H9 (cell line): ENCODE measurements around the gene RBM19. TPM values are rescaled to one million over a fixed set of nuclear protein-coding genes. Genes with fewer than 3 reads are reported as not detected.

Experiments used
- DNase-seq: peaks from one replicate; pipeline ENCODE4 v3.0.0-alpha.2; 2017
- H2AFZ ChIP-seq: one replicate; pipeline ENCODE4 v1.6.1; 2013; ENCODE audit warnings: mild to moderate bottlenecking, low read length, control low read depth, moderate library complexity
- H2AK5ac ChIP-seq: 2 replicates; pipeline ENCODE4 v1.6.1; 2013; ENCODE audit warnings: low read length, control low read depth, mixed read lengths; ENCODE audit not compliant: insufficient read length
- H2BK120ac ChIP-seq: one replicate; pipeline ENCODE4 v1.6.1; 2013; ENCODE audit warnings: low read depth, mild to moderate bottlenecking, low read length, control low read depth, inconsistent platforms; ENCODE audit not compliant: poor library complexity, severe bottlenecking
- H2BK12ac ChIP-seq: 2 replicates; pipeline ENCODE4 v1.6.1; 2013; ENCODE audit warnings: low read length, control low read depth, mixed read lengths, low read depth; ENCODE audit not compliant: insufficient read length
- H2BK15ac ChIP-seq: 2 replicates; pipeline ENCODE4 v1.6.1; 2013; ENCODE audit warnings: low read depth, low read length, control low read depth
- H2BK20ac ChIP-seq: one replicate; pipeline ENCODE4 v1.6.1; 2013; ENCODE audit warnings: low read depth, mild to moderate bottlenecking, low read length, control low read depth, inconsistent platforms; ENCODE audit not compliant: poor library complexity, severe bottlenecking
- H2BK5ac ChIP-seq: 2 replicates; pipeline ENCODE4 v1.6.1; 2013; ENCODE audit warnings: low read length, control low read depth, mixed read lengths; ENCODE audit not compliant: insufficient read length
- H3K14ac ChIP-seq: 2 replicates; pipeline ENCODE4 v1.6.1; 2013; ENCODE audit warnings: low read length, control low read depth; ENCODE audit not compliant: insufficient read depth
- H3K18ac ChIP-seq: 2 replicates; pipeline ENCODE4 v1.6.1; 2013; ENCODE audit warnings: low read depth, mild to moderate bottlenecking, mixed read lengths, low read length, control low read depth; ENCODE audit not compliant: insufficient read length
- H3K23ac ChIP-seq: 2 replicates; pipeline ENCODE4 v1.6.1; 2013; ENCODE audit warnings: low read length, control low read depth, mixed read lengths, low read depth; ENCODE audit not compliant: insufficient read length
- H3K23me2 ChIP-seq: 2 replicates; pipeline ENCODE4 v1.6.1; 2013; ENCODE audit warnings: low read depth, mild to moderate bottlenecking, mixed read lengths, low read length, control low read depth; ENCODE audit not compliant: insufficient read length, poor library complexity, severe bottlenecking
- H3K27ac ChIP-seq: 2 replicates; pipeline ENCODE4 v1.5.1; 2013; ENCODE audit warnings: low read length, control low read depth, mixed read lengths, low read depth; ENCODE audit not compliant: insufficient read length
- H3K27me3 ChIP-seq: 2 replicates; pipeline ENCODE4 v1.6.1; 2013; ENCODE audit warnings: low read length, control low read depth, inconsistent platforms; ENCODE audit not compliant: insufficient read depth
- H3K4ac ChIP-seq: 2 replicates; pipeline ENCODE4 v1.6.1; 2013; ENCODE audit warnings: low read depth, mild to moderate bottlenecking, control low read depth, inconsistent platforms, low read length, moderate library complexity
- H3K4me1 ChIP-seq: 2 replicates; pipeline ENCODE4 v1.6.1; 2013; ENCODE audit warnings: low read length, control low read depth, inconsistent platforms; ENCODE audit not compliant: insufficient read depth
- H3K4me2 ChIP-seq: 2 replicates; pipeline ENCODE4 v1.6.1; 2013; ENCODE audit warnings: low read length, control low read depth, mixed read lengths; ENCODE audit not compliant: insufficient read length, insufficient read depth
- H3K56ac ChIP-seq: 2 replicates; pipeline ENCODE4 v1.6.1; 2013; ENCODE audit warnings: low read depth, mild to moderate bottlenecking, mixed read lengths, low read length, control low read depth; ENCODE audit not compliant: insufficient read length
- H3K79me1 ChIP-seq: 2 replicates; pipeline ENCODE4 v1.6.1; 2013; ENCODE audit warnings: low read depth, mild to moderate bottlenecking, moderate library complexity, low read length, control low read depth, inconsistent platforms; ENCODE audit not compliant: insufficient read depth, poor library complexity, severe bottlenecking
- H3K79me2 ChIP-seq: 2 replicates; pipeline ENCODE4 v1.6.1; 2013; ENCODE audit warnings: low read length, control low read depth, inconsistent platforms; ENCODE audit not compliant: insufficient read depth
- H3K9ac ChIP-seq: 2 replicates; pipeline ENCODE4 v1.6.1; 2013; ENCODE audit warnings: low read length, control low read depth, mixed read lengths; ENCODE audit not compliant: insufficient read length; ENCODE audit errors: extremely low read depth
- H3K9me3 ChIP-seq: one replicate; pipeline ENCODE4 v1.6.1; 2013; ENCODE audit warnings: low read depth, low read length, inconsistent platforms; ENCODE audit not compliant: control insufficient read depth
- H3T11ph ChIP-seq: one replicate; pipeline ENCODE4 v1.6.1; 2013; ENCODE audit warnings: mild to moderate bottlenecking, low read length, control low read depth, inconsistent platforms
- H4K20me1 ChIP-seq: one replicate; pipeline ENCODE4 v1.6.1; 2013; ENCODE audit not compliant: control insufficient read depth, insufficient read length, insufficient read depth
- H4K5ac ChIP-seq: 2 replicates; pipeline ENCODE4 v1.6.1; 2013; ENCODE audit warnings: low read depth, mild to moderate bottlenecking, mixed read lengths, low read length, control low read depth; ENCODE audit not compliant: insufficient read length
- H4K8ac ChIP-seq: replicated peaks from 2 replicates; pipeline ENCODE4 v1.6.1; 2013; ENCODE audit warnings: low read length, control low read depth, mixed read lengths, low read depth; ENCODE audit not compliant: insufficient read length
- H4K91ac ChIP-seq: 2 replicates; pipeline ENCODE4 v1.6.1; 2013; ENCODE audit warnings: low read depth, mild to moderate bottlenecking, moderate library complexity, mixed read lengths, low read length, control low read depth; ENCODE audit not compliant: insufficient read length
- H3K27ac Mint-ChIP-seq, 3 experiments: 2 replicates in 2 of 3; 3 replicates in 1 of 3; pipeline ENCODE4 v1.8.0; 2020 to 2021; ENCODE audit warnings: mixed read lengths in 3 of 3, mild to moderate bottlenecking in 1 of 3, moderate library complexity in 1 of 3
- H3K27me3 Mint-ChIP-seq: 2 replicates; pipeline ENCODE4 v1.8.0; 2021; ENCODE audit warnings: low read depth, mild to moderate bottlenecking, moderate library complexity, mixed read lengths
- H3K36me3 Mint-ChIP-seq, 3 experiments: 2 replicates in 2 of 3; 3 replicates in 1 of 3; pipeline ENCODE4 v1.8.0; 2020 to 2021; ENCODE audit warnings: low read depth in 3 of 3, mixed read lengths in 3 of 3; ENCODE audit not compliant: insufficient read depth in 1 of 3
- H3K4me1 Mint-ChIP-seq, 2 experiments: 2 replicates each; pipeline ENCODE4 v1.8.0; 2020; ENCODE audit warnings: mixed read lengths in 2 of 2
- H3K4me3 Mint-ChIP-seq, 2 experiments: 2 replicates in 1 of 2; 3 replicates in 1 of 2; pipeline ENCODE4 v1.8.0; 2020 to 2021; ENCODE audit warnings: mild to moderate bottlenecking in 2 of 2, mixed read lengths in 2 of 2, moderate library complexity in 1 of 2
- H3K9me3 Mint-ChIP-seq, 2 experiments: 2 replicates in 1 of 2; 3 replicates in 1 of 2; pipeline ENCODE4 v1.8.0; 2020; ENCODE audit warnings: mild to moderate bottlenecking in 2 of 2, mixed read lengths in 2 of 2, moderate library complexity in 1 of 2
- WGBS: extraction: QIAGEN DNeasy Blood & Tissue Kit; methylation state at CpG from one replicate; pipeline ENCODE4 v1.1.7; 2013; ENCODE audit warnings: missing lambda C conversion rate, low lambda C conversion rate, mixed read lengths; ENCODE audit not compliant: insufficient read length; ENCODE audit errors: extremely low coverage; 5-methylcytosine and 5-hydroxymethylcytosine counted together
- total RNA-seq: library from RNA; stranded (reverse); gene quantifications from 2 replicates; pipeline ENCODE4 v1.2.1, GENCODE V29; 2021
- TF ChIP-seq, protein P1 (sequence below): fragments of 200-600 bp; sonication (generic); conservative IDR thresholded peaks from 3 replicates; pipeline ENCODE4 v1.8.0; 2021; ENCODE audit warnings: antibody characterized with exemption, mild to moderate bottlenecking

The RBM19 gene
- total RNA-seq, 1 experiment from 2014 or later, result 32.2 TPM

DNA sequence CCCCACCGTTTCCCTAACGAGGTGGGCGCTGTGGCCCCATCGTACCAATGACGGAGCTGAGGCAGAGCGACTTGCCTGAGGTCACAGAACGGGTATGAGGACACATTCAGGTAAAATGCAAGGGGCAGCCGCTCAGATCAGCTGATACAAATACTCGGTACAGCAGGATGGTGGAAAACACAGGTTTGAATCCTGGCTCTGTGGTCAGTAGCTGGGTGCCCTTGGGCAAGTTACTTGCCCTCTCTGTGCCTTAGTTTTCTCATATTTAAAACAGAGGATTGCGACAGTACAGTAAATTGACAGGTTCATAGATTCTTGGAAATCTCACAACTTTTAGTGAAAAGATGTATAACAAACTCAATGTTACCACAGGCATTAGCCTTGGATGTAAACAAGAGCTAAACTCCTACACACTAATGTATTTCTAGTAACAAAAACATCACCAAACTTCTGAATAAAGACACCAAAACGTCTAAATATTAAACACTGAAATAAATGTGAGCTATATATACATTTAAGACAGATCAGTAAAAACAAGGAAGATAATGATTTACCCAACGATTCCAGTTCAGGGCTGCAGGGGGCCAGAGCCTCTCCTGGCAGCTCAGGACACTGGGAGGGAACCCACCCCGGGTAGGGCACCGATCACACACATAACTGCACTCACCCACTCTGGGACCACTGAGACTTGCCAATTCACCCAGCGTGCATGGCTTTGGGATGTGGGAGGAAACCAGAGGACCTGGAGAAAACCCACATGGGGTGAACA is 128.4 kb downstream of the RBM19 start:
- Histone ChIP-seq H2BK20ac (no peak overlapping the region), H2BK120ac (no peak overlapping the region), H2BK5ac (no peak overlapping the region), H3K23ac (no peak overlapping the region), H2BK12ac (no peak overlapping the region), H3K4me1 (no peaks in the 10 kb centered on the region), H3K4me2 (no peak overlapping the region), H4K91ac (no peak overlapping the region), H4K20me1 (no peaks in the 10 kb centered on the region), H3K4ac (no peak overlapping the region), H3K9ac (no peak overlapping the region), H3K27me3 (no peaks in the 10 kb centered on the region), H3T11ph (no peak overlapping the region), H3K56ac (no peak overlapping the region), H3K18ac (no peak overlapping the region), H3K14ac (no peak overlapping the region), H4K8ac (no peak overlapping the region), H2BK15ac (no peak overlapping the region), H3K9me3 (no peaks in the 10 kb centered on the region), H3K23me2 (no peaks in the 10 kb centered on the region), H4K5ac (no peak overlapping the region), H2AK5ac (no peak overlapping the region), H3K79me2 (no peaks in the 10 kb centered on the region), H2AFZ (no peak overlapping the region), H3K27ac (no peak overlapping the region), H3K79me1 (no peaks in the 10 kb centered on the region)
- DNase-seq, result no peak
- H3K36me3 Mint-ChIP-seq, result peaks cover 0 to 3% (median 0%) of the 10 kb centered on the region in 3 experiments; a peak in 2 of 7 replicates
- H3K27ac Mint-ChIP-seq, result no peak overlapping the region
- no peaks in the 10 kb centered on the region for H3K27me3 Mint-ChIP-seq
- H3K9me3 Mint-ChIP-seq, result no peaks in the 10 kb centered on the region
- peaks cover 18 to 25% of the 10 kb centered on the region in 2 experiments for H3K4me1 Mint-ChIP-seq
- H3K4me3 Mint-ChIP-seq, result no peak overlapping the region
- TF ChIP-seq, protein P1, sequence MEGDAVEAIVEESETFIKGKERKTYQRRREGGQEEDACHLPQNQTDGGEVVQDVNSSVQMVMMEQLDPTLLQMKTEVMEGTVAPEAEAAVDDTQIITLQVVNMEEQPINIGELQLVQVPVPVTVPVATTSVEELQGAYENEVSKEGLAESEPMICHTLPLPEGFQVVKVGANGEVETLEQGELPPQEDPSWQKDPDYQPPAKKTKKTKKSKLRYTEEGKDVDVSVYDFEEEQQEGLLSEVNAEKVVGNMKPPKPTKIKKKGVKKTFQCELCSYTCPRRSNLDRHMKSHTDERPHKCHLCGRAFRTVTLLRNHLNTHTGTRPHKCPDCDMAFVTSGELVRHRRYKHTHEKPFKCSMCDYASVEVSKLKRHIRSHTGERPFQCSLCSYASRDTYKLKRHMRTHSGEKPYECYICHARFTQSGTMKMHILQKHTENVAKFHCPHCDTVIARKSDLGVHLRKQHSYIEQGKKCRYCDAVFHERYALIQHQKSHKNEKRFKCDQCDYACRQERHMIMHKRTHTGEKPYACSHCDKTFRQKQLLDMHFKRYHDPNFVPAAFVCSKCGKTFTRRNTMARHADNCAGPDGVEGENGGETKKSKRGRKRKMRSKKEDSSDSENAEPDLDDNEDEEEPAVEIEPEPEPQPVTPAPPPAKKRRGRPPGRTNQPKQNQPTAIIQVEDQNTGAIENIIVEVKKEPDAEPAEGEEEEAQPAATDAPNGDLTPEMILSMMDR, result peak; percentile 34; the same call in 2 of the 3 replicates
- WGBS, result no CpG with 5 or more reads among the region's 15 CpGs
